ENCODE measurements around the gene ACTL6B.
"Not testable (repeated sequence)": the region's sequence is repeated elsewhere in the genome, so short reads cannot be mapped to it uniquely, and the experiment has no call there.

Gene ACTL6B

GRCh38 chr7:100655908-100656674 is at the start of gene ACTL6B:
TSS of gene ACTL6B (minus strand) at chr7:100656448. CDS start at chr7:100656354, 94 bp downstream.
- no peaks in the 10 kb centered on the region for H3K9me3 ChIP-seq
- no peaks in the 10 kb centered on the region for H3K36me3 ChIP-seq
- H3K27me3 ChIP-seq, result peaks cover 89% of the 10 kb centered on the region
- H3K4me3 ChIP-seq (ENCODE audit: low read depth in 1 of 2, low read length in 1 of 2), result no peak within 1 kb of the TSS
- no peak within 1 kb of the TSS for H3K27ac ChIP-seq
- peaks cover 0 to 3% of the 10 kb centered on the region in 2 experiments for H3K4me1 ChIP-seq (ENCODE audit: control insufficient read depth in 1 of 2, insufficient read depth in 1 of 2, low read depth in 1 of 2, low read length in 1 of 2)
- no peak for TF ChIP-seq CTCF (IDR thresholded peaks at IDR 0.05)

GRCh38 chr7:100705320-100705752 is 49.1 kb upstream of the ACTL6B start:
- TF ChIP-seq CTCF (IDR thresholded peaks at IDR 0.05), result peak; percentile 86
- peak overlapping the region; percentile 79 to 98 for H3K4me3 ChIP-seq (ENCODE audit: low read depth in 1 of 2, low read length in 1 of 2)
- peak overlapping the region; percentile 85 for H3K27ac ChIP-seq
- peaks cover 14 to 24% of the 10 kb centered on the region in 2 experiments for H3K4me1 ChIP-seq (ENCODE audit: control insufficient read depth in 1 of 2, insufficient read depth in 1 of 2, low read depth in 1 of 2, low read length in 1 of 2)
- H3K27me3 ChIP-seq, result no peaks in the 10 kb centered on the region
- H3K9me3 ChIP-seq, result no peaks in the 10 kb centered on the region
- H3K36me3 ChIP-seq, result no peaks in the 10 kb centered on the region

- not testable (repeated sequence) for H3K36me3 ChIP-seq, H3K27ac ChIP-seq
Measured at GRCh38 chr7:100701089-100701488, 44.8 kb upstream of the ACTL6B start.

GRCh38 chr7:100699018-100699417 is 42.8 kb upstream of the ACTL6B start:
- Histone ChIP-seq H3K9me3 (no peaks in the 10 kb centered on the region), H3K27me3 (peaks cover 48% of the 10 kb centered on the region), H3K4me3 (ENCODE audit: low read depth in 1 of 2, low read length in 1 of 2) (no peak overlapping the region), H3K36me3 (no peaks in the 10 kb centered on the region), H3K4me1 (ENCODE audit: control insufficient read depth in 1 of 2, insufficient read depth in 1 of 2, low read depth in 1 of 2, low read length in 1 of 2) (peaks cover 0 to 9% of the 10 kb centered on the region in 2 experiments), H3K27ac (no peak overlapping the region)
- no peak for TF ChIP-seq CTCF (IDR thresholded peaks at IDR 0.05)

More at GRCh38 chr7:100701089-100701488, 44.8 kb upstream of the ACTL6B start:
- H3K27me3 ChIP-seq, result peaks cover 31% of the 10 kb centered on the region
- not testable (repeated sequence) for H3K4me3 ChIP-seq (ENCODE audit: low read depth in 1 of 2, low read length in 1 of 2); H3K9me3 ChIP-seq
- H3K4me1 ChIP-seq (ENCODE audit: control insufficient read depth in 1 of 2, insufficient read depth in 1 of 2, low read depth in 1 of 2, low read length in 1 of 2), result peaks cover 7 to 14% of the 10 kb centered on the region in 2 experiments

- Histone ChIP-seq H3K27ac (no peak overlapping the region), H3K4me1 (ENCODE audit: control insufficient read depth in 1 of 2, insufficient read depth in 1 of 2, low read depth in 1 of 2, low read length in 1 of 2) (peaks cover 22 to 33% of the 10 kb centered on the region in 2 experiments), H3K4me3 (ENCODE audit: low read depth in 1 of 2, low read length in 1 of 2) (no peak overlapping the region), H3K9me3 (no peaks in the 10 kb centered on the region), H3K27me3 (peaks cover 48% of the 10 kb centered on the region), H3K36me3 (no peaks in the 10 kb centered on the region)
- TF ChIP-seq CTCF (IDR thresholded peaks at IDR 0.05), result no peak
Measured at GRCh38 chr7:100696123-100696521, 39.9 kb upstream of the ACTL6B start.

GRCh38 chr7:100694098-100694745 is 38.0 kb upstream of the ACTL6B start, which contains the start of gene GIGYF1:
TSS of gene GIGYF1 (minus strand) at chr7:100694250. CDS start at chr7:100688238, 6,012 bp downstream.
- TF ChIP-seq CTCF (IDR thresholded peaks at IDR 0.05), result no peak
- H3K4me3 ChIP-seq (ENCODE audit: low read depth in 1 of 2, low read length in 1 of 2), result peak within 1 kb of the TSS; percentile 71 to 76

More at GRCh38 chr7:100694098-100694745, 38.0 kb upstream of the ACTL6B start, which contains the start of gene GIGYF1:
- Histone ChIP-seq H3K27ac (peak within 1 kb of the TSS; percentile 65), H3K27me3 (peaks cover 42% of the 10 kb centered on the region), H3K4me1 (ENCODE audit: control insufficient read depth in 1 of 2, insufficient read depth in 1 of 2, low read depth in 1 of 2, low read length in 1 of 2) (peaks cover 25 to 28% of the 10 kb centered on the region in 2 experiments), H3K36me3 (peaks cover 2% of the 10 kb centered on the region), H3K9me3 (no peaks in the 10 kb centered on the region)

All from neutrophil (primary cell).